GM21381 (cell line): Measurements from ENCODE around the gene EXOC7.

ENCODE experiments used
- ATAC-seq: cut with Tn5 transposase; IDR thresholded peaks from one replicate; pipeline ENCODE4 v1.9.1; 2021; ENCODE audit warnings: mild to moderate bottlenecking, moderate library complexity; ENCODE audit not compliant: unreplicated experiment

EXOC7 gene

GRCh38 chr17:76122431-76123190, 19.0 kb upstream of the EXOC7 start:
- no peak for ATAC-seq

GRCh38 chr17:76121932-76122430, 18.4 kb upstream of the EXOC7 start:
- no peak for ATAC-seq

GRCh38 chr17:76120658-76121008, 17.0 kb upstream of the EXOC7 start:
- no peak for ATAC-seq

- ATAC-seq = no peak
Observed at GRCh38 chr17:76119409-76120371, 16.1 kb upstream of the EXOC7 start.

GRCh38 chr17:76115138-76115754, 11.7 kb upstream of the EXOC7 start:
- no peak for ATAC-seq

- no peak for ATAC-seq
Observed at GRCh38 chr17:76111956-76112355, 8.4 kb upstream of the EXOC7 start.

GRCh38 chr17:76107509-76107908, 3.9 kb upstream of the EXOC7 start:
- ATAC-seq = no peak

- no peak for ATAC-seq
Observed at GRCh38 chr17:76106703-76107102, 3.1 kb upstream of the EXOC7 start.

- ATAC-seq = no peak
Observed at GRCh38 chr17:76104896-76105231, 1.3 kb upstream of the EXOC7 start.

- no peak for ATAC-seq
Observed at GRCh38 chr17:76104140-76104895, 731 bp upstream of the EXOC7 start.

- no peak for ATAC-seq
Observed at GRCh38 chr17:76102944-76103273, 678 bp downstream of the EXOC7 start.

- no peak for ATAC-seq
Observed at GRCh38 chr17:76097716-76098295, 5.8 kb downstream of the EXOC7 start.

GRCh38 chr17:76095943-76096342, 7.6 kb downstream of the EXOC7 start:
- ATAC-seq = no peak

GRCh38 chr17:76094046-76094445, 9.5 kb downstream of the EXOC7 start:
- no peak for ATAC-seq

GRCh38 chr17:76092526-76093413, 10.8 kb downstream of the EXOC7 start:
- no peak for ATAC-seq

GRCh38 chr17:76091526-76092286, 11.9 kb downstream of the EXOC7 start:
- ATAC-seq = no peak

- ATAC-seq = no peak
Observed at GRCh38 chr17:76090517-76091129, 13.0 kb downstream of the EXOC7 start.
